GM18867 (cell line): ENCODE measurements around the gene NOL4L.

ENCODE experiments used
- ATAC-seq: cut with Tn5 transposase; IDR thresholded peaks from one replicate; pipeline ENCODE4 v1.9.1; 2021; ENCODE audit warnings: mild to moderate bottlenecking, moderate library complexity; ENCODE audit not compliant: unreplicated experiment

Gene NOL4L

GRCh38 chr20:32487381-32487780, 97.8 kb downstream of the NOL4L start:
- ATAC-seq = no peak

DNA sequence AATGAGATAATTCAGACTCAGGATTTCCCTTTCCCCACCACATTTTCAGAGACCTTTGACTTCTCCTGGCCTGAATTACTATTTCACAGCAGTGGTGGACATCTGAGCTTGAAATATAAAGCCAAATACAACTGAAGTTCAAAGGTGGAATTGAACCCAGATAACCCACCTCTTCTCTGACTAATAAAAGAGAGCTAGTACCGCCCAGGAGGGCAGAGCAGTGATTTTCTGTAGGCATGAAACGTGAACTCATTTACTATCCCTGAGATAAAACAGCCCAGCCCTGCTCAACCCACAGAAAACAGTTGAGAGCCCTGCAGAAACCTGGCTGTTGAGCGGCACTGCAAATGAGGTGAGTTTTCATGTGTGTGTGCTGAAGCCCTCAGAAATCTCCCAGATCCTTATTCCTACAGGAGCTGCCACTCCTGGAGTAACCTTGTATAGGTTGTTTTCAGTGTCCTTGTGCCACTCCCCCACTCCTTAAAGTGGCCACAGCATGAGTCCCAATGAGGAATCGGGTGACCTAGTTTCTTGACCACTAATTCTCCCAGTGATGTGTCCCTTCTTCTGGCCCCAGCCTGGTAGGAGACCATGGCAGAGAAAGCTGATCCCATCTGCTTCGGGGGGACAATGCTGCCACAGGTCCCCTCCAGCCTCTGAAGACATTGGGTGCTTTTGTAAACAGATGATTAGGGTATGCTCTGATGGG, 99.2 kb downstream of the NOL4L start:
- ATAC-seq = no peak

DNA sequence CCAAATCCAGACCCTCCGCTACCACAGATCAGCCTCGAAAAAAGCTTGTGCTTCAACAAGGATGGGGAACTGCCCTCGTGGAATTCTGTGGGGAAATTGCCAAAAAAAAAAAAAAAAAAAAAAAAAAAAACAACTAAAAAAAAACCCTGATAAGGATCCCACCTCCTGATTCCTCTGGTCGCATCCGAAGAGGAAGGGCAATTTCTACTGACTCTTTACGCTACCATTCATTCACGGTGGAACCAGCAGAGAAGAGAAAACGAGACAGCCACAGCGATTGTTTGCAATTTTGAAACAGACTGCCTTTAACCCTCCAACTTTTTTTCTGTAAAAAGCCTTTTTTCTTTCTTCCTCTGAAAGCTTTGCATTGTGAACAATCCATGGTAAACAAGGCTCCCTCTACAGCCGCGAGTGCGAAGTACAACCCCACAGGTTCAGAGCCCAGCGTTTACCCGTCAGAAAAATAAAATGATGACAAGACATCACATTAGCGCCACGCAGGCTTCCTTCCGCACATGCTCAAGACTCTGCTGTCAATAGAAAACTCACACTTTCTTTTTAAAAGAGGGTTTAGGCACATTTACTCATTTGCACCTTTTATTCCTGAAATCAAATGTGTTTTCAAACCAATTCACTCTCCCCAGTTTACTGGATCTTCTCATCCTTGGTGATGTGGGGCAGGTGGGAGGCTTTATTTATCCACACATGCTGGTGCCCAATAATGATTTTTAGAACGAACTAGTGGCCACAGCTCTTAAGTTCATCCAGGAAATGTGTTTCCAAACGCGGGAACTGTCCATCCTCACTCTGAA, 100.0 kb downstream of the NOL4L start:
- ATAC-seq = peak; percentile 75

- no peak for ATAC-seq
Measured at GRCh38 chr20:32484225-32484957, 100.7 kb downstream of the NOL4L start.

- no peak for ATAC-seq
Measured at GRCh38 chr20:32483351-32484224, 101.5 kb downstream of the NOL4L start.

GRCh38 chr20:32482442-32483261, 102.5 kb downstream of the NOL4L start:
- ATAC-seq = no peak

DNA sequence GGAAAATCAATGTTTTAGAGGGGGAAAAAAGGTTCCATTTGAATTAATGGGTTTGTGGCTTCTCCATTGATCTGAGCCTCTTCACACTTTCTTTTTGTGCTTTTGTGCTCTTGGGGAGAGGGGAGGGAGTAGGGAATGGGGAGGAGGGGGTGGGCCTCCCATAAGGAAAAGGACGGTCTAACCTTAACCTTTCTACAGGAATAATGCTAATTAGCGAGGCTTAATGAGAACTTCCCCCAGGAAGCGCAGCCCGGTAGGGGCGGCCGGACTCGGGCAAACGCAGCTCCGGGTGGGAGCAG, 103.0 kb downstream of the NOL4L start:
- no peak for ATAC-seq

GRCh38 chr20:32481311-32482142, 103.6 kb downstream of the NOL4L start:
- no peak for ATAC-seq

DNA sequence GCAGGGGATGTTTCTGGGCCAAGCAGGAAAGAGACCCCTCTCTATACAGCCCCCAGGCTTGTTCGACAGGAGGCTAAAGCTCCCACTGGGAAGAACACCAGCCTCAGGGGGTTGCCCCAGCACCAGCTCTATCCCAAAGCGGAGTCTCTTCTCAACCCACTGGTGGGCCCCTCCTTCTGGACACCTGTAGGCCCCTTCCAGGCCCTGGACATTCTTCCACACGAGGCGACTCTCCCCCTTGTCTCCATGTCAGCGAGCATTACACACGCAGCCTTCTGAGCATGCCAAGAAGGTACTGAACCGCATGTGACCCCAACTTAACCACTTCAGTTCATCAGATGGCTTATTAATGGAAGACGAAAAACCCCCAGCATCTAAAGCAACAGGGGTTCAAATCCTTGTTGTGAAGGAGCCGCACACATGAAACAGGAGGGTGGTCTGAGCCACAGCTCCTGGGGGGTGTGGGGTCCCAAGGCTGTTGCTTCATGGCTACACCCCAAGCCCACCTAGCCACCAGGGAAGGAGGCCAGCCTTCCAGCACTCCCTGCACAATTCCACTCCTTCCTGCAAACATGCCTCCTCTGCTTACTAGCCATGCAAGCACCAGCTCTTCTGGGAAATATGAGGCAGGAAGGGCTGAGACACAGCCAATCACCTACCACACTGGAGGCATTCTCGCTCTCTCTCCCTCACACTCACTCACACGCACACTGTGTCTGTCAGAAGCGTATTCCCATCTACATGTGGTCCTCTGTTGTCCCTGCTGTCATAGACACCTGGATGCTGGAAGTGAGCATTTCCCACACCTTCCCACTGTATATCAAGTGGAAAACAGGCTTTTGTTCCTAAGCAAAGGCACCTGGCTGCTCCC, 104.5 kb downstream of the NOL4L start:
- no peak for ATAC-seq

DNA sequence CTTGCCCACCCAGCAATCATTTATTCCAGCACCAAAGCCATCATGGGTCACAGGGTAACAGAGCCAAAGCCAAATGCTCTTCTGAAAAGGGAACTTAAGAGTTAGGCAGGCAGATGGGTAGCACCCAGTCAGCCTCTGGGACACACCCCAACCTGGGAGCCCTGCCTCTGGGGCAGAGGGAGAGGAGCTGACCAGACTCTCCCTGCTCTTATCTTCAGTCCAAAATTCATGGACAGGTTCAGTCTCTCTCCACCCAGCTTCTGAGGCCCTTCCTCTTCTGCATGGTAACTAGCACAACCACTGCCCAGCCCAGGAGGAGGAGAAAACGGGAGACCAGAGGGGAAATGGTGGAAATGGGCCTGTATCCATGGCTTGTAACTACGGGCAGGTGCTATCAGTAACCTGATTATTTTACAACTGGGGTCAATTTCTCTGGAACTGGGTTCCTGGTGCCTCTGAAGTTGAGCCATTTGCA, 105.4 kb downstream of the NOL4L start:
- no peak for ATAC-seq

- ATAC-seq = no peak
Measured at GRCh38 chr20:32479012-32479411, 106.1 kb downstream of the NOL4L start.

GRCh38 chr20:32478576-32478975, 106.6 kb downstream of the NOL4L start:
- ATAC-seq = no peak

- no peak for ATAC-seq
Measured at GRCh38 chr20:32477594-32478512, 107.3 kb downstream of the NOL4L start.

- ATAC-seq = no peak
Measured at GRCh38 chr20:32476684-32477593, 108.2 kb downstream of the NOL4L start.

GRCh38 chr20:32474967-32475811, 109.9 kb downstream of the NOL4L start:
- no peak for ATAC-seq
